Measurements from ENCODE around the gene AP2A1.
"Not testable (repeated sequence)": the region's sequence is repeated elsewhere in the genome, so short reads cannot be mapped to it uniquely, and the experiment has no call there.

AP2A1 gene

DNA sequence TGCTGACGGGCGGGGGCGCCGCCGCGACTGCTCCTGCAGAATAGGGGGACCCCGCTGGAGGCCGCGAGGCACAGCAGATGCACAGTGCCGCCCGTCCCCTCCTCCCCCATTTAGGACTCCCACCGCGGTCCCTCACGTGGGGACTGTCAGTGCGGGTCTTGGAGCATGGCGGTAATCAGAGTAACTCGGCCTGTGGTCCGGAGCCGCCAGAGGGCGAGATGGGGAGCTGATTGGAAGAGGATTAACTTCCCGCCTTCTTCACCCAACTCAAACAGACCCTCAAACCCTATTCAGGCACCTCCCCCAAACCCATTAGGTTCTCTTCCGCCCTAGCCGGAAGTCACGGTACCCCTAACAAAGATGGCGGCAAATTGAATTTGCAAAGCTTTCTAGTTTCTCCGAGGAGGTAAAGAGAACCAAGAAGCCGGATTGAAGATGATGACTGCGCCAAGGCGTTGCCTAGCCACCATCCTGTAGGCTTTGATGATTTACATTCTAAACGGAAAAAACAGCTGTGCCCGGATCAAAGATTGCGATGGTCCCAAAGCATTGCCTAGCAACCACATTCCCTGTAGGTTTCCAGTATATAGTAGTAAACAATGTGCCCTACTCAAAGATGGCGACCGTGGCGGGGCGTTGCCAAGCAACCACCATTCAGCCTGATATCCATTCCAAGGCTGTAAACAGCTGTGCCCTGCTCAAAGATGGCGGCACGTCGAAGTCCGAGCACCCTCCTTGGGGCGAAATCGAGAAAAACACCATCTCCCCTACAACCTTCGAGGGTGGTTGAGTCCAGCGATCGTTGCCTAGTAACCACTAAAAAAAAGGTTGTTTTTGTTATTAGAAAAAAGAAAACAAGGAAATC, 46.4 kb downstream of the AP2A1 start, which contains the start of gene FUZ:
FUZ (minus strand) TSS at position 296 of the 865 bp plus-strand sequence; CDS start at position 110, 186 bp downstream.
- DNase-seq (ENCODE audit: low spot score) = peak; percentile 99

DNA sequence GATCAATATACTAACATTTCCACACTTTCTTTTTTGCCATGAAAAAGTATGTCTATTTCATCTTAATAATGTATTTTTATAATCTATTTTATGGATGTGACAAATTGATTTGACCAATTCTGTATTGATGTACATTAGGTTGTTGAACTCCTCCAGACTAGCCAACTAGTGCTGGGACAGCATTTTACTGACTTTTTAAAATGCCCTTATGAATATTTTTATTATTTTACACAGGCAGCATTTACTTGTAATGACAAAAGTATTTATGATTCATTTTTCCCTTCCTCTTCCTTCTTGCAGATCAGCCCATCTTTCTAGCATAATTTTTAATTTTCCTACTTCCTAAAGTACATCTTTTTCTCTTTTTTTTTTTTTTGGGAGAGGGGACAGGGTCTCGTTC, 47.2 kb downstream of the AP2A1 start:
- DNase-seq (ENCODE audit: low spot score) = no peak

DNA sequence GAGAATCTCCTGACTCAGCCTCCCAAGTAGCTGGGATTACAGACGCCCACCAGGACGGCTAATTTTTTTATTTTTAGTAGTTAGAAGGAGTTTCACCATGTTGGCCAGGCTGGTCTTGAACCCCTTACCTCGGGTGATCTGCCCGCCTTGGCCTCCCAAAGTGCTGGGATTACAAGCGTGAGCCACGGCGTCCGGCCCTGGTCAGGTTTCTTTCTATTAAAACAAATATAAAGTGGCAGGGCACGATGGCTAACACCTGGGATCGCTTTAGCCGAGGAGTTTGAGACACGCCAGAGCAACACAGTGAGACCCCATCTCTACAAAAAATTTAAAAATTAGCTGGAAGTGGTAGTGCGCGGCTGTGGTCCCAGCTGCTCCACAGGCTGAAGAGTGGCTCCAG, 49.8 kb downstream of the AP2A1 start:
- DNase-seq (ENCODE audit: low spot score) = no peak

DNA sequence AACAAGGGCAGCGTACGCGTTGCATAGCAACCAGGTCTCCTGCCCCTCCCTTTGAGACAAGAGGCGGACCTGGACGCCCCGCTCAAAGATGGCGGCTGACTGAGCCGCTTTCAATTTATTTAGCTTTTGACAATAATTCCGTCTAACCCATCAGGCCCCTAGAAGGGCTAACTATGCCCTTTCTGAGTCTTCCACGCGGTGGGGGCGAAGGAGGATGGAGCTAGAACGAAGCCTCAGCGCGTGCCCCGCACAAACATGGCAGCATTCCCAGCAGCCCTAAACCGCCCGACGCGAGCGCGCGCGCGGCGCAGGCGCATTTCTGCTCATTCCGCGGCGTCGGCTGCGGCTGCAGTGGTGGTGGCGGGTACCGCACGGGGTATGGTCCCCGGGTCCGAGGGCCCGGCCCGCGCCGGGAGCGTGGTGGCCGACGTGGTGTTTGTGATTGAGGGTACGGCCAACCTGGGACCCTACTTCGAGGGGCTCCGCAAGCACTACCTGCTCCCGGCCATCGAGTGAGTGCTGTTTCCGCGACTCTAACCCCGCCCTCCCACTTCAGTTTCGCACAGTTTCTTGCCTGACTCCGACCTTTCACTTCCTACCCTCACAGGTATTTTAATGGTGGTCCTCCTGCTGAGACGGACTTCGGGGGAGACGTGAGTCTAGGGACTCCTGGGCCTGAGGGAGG, 51.3 kb downstream of the AP2A1 start, which contains the start of gene MED25:
MED25 (plus strand) TSS at position 326 of the 685 bp plus-strand sequence; CDS start at position 379, 53 bp downstream.
- DNase-seq (ENCODE audit: low spot score) = peak; percentile 87

DNA sequence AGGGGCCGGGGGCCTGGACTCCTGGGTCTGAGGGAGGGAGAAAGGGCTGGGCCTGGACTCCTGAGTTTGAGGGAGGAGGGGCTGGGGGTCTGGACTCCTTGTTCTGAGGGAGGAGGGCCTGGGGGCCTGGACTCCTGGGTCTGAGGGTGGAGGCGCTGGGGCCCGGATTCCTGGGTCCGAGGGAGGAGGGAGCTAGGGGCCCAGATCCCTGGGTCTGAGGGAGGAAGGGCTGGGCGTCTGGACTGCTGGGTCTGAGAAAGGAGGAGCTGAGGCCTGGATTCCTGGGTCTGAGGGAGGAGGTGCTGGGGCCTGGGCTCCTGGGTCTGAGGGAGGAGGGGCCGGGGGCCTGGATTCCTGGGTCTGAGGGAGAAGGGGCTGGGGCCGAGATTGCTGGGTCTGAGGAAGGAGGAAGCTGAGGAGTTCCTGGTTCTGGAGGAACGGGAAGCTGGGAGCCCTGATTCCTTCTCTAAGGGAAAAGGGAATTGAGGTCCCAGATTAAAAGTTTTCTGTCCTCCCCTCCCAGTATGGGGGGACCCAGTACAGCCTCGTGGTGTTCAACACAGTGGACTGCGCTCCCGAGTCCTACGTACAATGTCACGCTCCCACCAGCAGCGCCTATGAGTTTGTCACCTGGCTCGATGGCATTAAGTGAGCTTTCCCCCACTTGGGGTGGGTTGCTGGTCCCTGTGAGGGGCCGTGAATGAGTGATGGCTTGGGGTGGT, 52.0 kb downstream of the AP2A1 start:
- DNase-seq (ENCODE audit: low spot score) = no peak

DNA sequence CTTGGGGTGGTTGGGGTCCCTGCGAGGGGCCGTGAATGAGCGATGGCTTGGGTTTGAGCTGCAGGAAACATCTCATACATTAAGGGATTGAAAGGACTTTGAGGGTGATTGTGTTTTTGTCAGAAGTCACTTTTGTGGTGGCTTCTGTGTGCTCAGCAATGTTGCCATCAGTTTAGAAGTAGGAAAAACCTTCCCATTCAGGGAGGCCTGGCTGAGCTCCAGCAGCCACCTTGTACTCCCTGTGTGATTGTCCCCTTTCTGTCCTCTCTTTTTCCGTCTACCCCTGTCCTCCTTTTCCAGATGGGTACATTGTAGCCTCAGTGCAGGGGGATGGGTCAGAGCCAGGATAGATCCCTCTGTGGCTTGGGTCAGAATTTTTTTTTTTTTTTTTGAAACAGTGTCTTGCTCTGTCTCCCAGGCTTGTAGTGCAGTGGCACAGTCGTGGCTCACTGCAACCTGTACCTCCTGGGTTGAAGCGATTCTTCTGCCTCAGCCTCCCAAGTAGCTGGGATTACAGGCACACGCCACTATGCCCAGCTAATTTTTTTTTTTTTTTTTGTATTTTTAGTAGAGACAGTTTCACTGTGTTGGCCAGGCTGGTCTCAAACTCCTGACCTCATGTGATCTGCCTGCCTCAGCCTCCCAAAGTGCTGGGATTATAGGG, 52.8 kb downstream of the AP2A1 start:
- not testable (repeated sequence) for DNase-seq (ENCODE audit: low spot score)

DNA sequence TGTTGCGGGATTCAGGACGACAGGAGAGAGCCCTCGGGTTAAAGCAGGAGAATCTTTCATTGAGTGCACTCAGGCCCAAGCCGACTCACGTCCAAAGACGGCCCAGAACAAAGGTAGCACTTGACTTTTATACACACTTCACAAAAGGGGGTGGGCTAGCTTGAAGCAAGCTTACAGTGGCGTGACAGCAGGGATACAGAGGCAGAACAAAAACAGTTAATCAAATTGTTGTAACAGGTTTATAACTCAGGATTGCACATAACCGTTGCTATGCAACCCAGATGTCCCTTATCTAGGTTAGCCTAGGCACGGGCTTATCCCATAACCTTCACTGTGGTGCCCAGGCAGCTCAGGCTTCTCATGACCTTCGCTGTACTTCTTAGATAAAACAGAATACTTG, 53.3 kb downstream of the AP2A1 start:
- no peak for DNase-seq (ENCODE audit: low spot score)

DNA sequence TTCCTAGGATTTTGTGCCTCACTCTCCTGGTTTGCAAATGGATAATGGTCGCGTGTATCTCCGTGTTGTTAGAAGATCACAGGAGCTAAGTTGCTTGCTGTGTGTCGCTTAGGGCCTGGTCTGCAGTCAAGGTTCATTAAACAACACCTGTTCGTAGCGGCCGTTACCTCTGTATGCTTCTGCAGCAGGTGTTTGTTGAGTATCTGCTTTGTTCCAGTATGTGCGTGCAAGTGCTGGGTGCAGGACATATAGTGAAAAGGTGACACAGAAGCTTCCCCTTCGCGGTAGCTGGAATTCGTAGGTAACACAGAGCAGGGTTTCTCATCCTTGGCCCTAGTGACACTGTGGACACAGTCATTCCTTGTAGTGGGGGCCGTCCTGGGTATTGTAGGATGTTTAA, 56.7 kb downstream of the AP2A1 start:
- DNase-seq (ENCODE audit: low spot score) = no peak

DNA sequence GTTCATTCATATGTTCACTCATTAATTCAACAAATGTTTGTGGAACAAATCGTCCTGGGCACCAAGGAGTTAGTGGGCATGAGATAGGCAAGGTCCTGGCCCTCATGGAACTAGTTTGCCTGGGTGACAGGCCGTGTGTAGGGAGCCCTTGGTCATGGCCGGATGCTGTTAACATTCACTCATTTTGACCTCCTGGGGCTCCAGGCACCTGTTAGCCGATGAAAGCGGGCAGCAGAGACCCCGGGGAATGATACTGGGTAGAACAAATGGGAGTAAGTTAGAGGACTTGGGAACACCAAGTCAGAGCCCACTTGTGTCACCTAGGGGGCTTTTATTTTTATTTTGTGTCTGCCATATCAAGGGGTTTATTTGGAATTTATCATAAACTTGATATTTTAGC, 57.9 kb downstream of the AP2A1 start:
- DNase-seq (ENCODE audit: low spot score) = no peak

DNA sequence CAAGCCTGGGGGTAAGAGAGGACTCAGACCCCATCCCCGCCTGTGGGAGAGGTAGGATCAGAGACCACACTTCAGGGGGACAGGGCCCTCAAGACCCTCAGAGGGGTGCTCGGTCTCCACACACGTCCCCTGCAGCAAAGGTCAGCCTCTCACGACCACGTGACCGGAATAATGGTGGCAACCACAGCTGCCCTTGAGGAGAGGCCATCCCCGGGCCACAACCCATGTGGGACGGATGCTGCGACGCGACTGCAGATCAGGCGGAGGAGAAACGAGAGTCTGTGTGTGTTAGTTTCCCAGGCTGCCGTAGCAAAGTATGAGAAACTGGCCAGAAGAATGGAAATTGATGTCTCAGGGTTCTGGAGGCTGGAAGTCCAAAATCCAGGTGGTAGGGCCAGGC, 60.2 kb downstream of the AP2A1 start:
- no peak for DNase-seq (ENCODE audit: low spot score)

DNA sequence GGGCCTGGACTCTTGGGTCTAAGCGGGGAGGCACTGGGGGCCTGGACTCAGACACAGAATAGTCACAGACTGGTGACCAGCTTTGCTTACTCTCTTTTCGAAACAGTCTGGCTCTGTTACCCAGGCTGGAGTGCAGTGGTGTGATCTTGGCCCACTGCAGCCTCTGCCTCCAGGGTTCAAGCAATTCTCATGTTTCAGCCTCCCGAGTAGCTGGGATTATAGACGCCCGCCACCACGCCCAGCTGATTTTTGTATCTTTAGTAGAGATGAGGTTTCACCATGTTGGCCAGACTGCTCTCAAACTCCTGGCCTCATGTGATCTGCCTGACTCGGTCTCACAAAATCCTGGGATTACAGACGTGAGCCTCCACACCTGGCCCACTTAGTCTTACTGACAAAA, 62.4 kb downstream of the AP2A1 start:
- DNase-seq (ENCODE audit: low spot score) = no peak

DNA sequence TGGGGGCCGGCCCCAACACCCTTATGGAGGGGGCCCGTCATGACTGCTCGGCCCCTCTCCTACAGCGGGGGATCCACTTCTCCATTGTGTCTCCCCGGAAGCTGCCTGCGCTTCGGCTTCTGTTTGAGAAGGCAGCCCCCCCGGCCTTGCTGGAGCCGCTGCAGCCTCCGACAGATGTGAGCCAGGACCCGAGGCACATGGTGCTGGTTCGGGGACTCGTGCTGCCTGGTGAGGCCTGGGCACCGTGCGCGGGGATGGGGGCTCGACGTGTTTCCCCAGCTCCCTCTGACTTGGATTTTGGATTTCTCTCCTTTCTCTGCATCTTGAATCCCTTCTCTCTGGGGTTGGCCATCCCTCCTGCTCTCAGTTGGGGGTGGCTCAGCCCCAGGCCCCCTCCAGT, 62.9 kb downstream of the AP2A1 start:
- no peak for DNase-seq (ENCODE audit: low spot score)

DNA sequence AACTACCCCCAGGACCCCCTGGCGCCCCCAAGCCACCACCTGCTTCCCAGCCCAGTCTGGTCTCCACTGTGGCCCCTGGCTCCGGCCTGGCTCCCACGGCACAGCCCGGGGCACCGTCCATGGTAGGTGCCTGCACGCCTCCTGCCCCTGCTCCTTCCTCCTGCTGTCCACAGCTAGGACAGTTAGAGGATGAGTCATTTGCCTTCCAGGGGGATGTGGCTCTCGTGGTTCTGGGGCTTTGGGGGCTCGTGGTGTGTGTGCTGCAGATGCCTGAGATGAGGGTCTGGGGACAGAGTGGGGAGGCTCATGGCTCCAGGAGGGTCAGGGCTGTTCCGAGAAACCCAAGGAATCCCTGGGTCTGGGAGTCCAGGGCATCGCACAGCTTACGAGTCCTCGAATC, 64.0 kb downstream of the AP2A1 start:
- no peak for DNase-seq (ENCODE audit: low spot score)

DNA sequence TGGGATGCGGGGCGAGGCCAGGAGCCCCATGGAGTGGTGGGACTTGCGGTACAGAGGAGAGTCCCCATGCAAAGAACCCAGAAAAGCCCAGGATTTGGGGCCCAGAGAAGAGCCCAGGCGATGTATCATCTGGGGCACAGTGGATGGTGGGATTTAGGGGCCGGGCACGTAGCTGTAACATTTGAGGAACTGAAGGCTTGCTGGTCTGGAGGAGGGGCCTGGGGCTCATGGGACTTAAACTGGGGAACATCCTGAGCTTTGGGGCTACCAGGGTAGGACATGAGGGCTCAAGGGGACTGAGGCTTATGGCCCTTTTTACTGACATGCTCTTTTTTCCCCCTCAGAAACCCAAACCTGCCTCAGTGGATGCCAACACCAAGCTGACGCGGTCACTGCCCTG, 64.8 kb downstream of the AP2A1 start:
- DNase-seq (ENCODE audit: low spot score) = no peak

DNA sequence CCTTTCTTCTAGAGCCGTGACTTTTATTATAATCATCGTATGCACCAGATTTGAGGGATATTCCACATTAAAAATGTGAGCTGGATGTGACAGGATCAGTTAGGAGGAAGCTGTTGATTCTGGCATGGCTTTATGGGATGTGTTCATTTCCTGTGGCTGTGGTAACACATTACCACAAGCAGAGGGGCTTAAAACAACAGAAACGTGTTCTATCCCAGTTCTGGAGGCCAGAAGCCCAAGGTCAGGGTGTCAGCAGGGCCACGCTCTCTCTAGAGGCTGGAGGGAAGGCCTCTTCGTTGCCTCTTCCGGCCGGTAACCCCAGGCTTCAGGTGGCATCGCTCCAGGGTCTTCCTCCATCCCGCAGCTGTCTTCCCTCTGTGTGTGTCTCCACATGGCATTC, 65.8 kb downstream of the AP2A1 start:
- DNase-seq (ENCODE audit: low spot score) = no peak

DNA sequence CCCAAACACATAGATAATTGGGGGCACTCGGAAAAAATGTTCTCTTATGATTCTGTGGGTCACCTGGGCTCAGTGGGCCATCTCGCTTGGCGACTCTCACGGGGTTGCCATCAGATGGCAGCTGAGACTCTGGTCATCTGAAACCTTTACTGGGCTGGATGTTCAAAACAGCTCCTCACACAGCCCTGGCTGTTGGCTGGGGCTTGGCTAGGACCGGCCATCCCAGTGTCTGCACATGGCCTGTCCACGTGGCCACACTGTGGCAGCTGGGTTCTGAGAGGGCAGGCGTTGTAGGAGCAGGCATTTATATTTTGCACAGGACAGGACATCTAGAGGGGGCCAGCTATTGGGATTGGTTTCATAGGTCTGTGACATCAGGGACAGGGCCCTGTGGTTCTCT, 66.8 kb downstream of the AP2A1 start:
- DNase-seq (ENCODE audit: low spot score) = no peak

DNA sequence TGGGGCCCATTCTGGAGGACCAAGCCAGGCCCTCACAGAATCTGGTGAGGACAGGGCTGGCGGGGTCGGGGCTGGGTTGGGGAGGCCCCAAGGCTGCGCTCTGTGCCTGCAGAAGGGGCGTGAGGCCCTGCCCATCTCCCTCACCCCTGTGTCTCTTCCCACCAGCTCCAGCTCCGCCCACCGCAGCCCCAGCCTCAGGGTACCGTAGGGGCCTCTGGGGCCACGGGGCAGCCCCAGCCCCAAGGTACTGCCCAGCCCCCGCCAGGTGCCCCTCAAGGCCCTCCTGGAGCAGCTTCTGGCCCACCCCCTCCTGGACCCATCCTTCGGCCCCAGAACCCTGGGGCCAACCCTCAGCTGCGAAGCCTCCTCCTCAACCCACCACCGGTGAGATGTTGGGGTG, 68.8 kb downstream of the AP2A1 start:
- no peak for DNase-seq (ENCODE audit: low spot score)

DNA sequence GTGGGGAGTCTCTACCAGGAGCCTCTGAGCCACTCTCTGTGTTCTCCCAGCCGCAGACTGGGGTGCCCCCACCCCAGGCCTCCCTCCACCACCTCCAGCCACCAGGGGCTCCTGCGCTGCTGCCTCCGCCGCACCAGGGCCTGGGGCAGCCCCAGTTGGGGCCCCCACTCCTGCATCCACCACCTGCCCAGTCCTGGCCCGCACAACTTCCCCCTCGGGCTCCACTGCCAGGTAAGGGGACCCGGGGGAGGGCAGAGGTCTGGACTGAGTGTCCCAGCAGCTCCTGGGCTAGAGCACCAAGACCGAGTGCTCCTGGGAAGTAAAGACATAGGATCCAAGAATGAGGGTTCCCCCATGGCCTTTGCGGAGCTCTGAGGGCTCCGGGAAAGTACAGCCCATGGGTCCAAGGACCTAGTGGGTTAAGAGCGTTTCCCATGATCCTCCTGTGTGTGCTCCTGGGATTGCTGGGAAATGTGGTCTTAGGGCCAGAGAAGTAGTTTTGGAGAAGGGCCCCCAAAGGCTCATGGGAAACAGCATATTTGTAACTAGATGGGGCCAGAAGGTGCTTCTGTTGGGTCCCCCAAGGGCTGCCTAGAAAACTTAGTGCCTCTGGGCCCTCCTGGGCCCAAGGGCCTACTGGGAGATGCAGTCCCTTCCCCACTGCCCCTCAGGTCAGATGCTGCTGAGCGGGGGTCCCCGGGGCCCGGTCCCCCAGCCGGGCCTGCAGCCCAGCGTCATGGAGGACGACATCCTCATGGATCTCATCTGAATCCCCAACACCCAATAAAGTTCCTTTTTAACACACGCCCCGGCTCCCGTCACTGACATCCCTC, 69.6 kb downstream of the AP2A1 start:
- DNase-seq (ENCODE audit: low spot score) = no peak

DNA sequence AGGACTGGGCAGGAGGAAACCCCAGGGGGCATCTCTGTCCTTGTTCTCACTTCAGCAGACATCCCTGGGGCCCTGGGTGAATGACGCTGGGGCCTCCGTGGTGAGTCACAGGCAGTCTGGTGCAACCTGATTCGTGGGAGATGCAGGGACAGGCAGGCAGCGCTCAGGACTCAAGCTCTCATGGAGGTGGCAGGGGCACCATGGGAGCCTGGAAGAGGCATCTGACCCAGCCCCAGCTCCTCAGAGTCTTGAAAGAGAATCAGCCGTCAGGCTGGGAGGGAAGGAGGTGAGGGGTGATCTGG, 70.2 kb downstream of the AP2A1 start:
- no peak for DNase-seq (ENCODE audit: low spot score)

DNA sequence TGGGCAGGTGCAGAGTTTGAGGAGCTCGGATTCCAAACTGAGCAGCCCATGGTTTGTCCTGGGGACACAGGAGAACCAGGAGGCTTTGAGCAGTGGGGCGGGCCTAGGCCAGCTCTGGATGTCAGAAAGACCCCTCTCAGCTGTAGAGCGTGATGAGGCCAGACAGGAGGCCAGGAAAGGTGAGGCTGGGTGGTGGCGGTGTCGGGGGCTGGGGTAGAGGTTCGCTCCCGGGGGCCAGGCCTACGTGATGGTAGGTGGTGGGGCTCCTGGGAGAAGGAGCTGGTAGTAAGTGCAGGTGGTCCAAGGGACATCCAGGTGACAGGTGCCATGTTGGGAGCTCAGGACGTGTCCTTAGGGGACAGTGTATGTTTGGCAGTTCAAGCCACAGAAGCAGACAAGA, 70.6 kb downstream of the AP2A1 start:
- no peak for DNase-seq (ENCODE audit: low spot score)

DNA sequence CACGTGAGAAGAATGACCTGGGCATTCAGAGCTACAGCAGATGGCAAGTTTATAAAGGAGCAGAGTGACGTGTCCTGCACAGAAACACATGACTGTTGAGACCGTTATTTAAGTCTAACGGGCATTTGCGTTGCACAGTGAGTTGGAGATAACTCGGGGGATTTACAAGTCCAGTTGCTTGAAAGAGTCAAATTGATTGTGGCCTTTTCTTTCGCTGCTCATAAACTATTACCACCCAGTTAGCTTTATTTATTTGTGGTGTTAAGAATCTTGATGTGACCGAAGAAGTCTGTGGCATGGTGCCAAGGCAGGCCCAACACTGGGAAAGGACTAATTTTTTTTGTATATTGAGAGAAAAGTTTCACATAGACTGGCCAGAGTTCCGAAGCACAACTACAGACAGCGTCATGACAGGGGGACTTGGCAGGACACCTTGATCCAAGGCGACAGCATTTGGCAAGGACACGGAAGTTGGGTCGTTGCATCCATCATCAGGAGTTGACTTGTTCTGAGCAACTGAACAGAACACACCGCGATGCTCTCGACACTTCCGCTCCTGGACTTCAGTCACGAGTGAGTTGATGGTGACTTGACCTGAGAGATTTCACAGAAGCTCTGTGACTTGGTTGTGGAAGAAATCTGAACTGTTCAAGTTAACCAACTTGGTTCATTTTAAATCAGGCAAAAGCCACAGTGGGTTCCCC, 72.2 kb downstream of the AP2A1 start:
- no peak for DNase-seq (ENCODE audit: low spot score)
